ENCODE measurements around the gene GRIA3.

The GRIA3 gene

DNA sequence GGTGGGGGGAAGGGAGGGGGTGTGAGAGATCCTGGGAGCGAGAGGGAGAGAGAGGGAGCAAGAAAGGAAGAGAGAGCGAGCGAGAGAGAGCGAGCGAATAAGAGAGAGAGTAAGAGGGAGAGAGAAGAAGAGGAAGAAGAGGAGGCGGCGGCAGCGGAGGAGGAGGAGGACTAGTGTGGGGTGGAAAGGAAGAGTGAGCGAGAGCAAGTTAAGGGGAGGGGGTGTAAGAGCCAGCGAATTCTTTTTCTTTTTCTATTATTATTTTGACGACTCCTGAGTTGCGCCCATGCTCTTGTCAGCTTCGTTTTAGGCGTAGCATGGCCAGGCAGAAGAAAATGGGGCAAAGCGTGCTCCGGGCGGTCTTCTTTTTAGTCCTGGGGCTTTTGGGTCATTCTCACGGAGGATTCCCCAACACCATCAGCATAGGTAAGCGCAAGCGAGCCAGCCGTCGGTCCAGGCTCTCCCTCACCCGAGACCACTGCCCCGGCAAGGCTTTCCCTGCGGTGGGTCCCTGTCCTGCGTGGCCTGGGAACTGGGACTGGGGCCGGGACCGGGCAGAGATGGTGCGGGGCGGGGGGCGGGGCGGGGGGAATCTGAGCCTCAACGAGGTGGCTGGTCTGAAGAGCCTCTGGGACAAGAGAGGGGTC is at the start of gene GRIA3:
Gene GRIA3, plus strand, starts transcription at position 60 of the 647 bp plus-strand sequence. Its CDS starts 258 bp downstream, at position 318.
- ATAC-seq (ENCODE audit: low read depth) (no peak; the same call in 2 of the 3 replicates), DNase-seq (ENCODE audit: low spot score) (no peak)
- Histone ChIP-seq H3K36me3 (ENCODE audit: low read depth) (no peaks in the 10 kb centered on the region), H3K9me3 (ENCODE audit: severe bottlenecking) (no peaks in the 10 kb centered on the region), H3K4me1 (ENCODE audit: insufficient read depth, poor library complexity, severe bottlenecking) (no peaks in the 10 kb centered on the region), H3K27ac (ENCODE audit: poor library complexity, severe bottlenecking) (no peak within 1 kb of the TSS), H3K27me3 (ENCODE audit: insufficient read depth, poor library complexity, severe bottlenecking) (peaks cover 11% of the 10 kb centered on the region), H3K4me3 (ENCODE audit: severe bottlenecking) (no peak within 1 kb of the TSS)
- TF ChIP-seq, protein P1, sequence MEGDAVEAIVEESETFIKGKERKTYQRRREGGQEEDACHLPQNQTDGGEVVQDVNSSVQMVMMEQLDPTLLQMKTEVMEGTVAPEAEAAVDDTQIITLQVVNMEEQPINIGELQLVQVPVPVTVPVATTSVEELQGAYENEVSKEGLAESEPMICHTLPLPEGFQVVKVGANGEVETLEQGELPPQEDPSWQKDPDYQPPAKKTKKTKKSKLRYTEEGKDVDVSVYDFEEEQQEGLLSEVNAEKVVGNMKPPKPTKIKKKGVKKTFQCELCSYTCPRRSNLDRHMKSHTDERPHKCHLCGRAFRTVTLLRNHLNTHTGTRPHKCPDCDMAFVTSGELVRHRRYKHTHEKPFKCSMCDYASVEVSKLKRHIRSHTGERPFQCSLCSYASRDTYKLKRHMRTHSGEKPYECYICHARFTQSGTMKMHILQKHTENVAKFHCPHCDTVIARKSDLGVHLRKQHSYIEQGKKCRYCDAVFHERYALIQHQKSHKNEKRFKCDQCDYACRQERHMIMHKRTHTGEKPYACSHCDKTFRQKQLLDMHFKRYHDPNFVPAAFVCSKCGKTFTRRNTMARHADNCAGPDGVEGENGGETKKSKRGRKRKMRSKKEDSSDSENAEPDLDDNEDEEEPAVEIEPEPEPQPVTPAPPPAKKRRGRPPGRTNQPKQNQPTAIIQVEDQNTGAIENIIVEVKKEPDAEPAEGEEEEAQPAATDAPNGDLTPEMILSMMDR (IDR thresholded peaks at IDR 0.05; ENCODE audit: poor library complexity, severe bottlenecking), result no peak

DNA sequence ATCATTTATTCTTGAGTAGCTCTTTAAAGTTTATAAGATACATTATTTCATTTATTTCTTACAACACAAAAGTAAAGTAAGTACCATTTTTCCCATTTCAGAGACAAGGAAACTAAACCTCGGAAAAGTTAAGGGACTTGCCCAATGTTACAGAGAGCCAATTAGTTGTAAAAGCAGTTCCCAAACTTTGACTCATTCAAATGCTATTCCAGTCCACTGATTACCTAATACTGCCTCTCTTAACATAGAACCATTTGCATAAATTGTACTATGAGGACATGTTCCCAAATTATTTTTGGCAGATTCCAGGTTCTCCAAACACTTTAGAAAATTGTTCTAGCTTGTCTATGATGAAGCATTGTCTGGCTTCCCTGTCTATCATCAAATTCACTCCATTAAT is 45.6 kb upstream of the GRIA3 start:
- H3K36me3 ChIP-seq (ENCODE audit: low read depth), result no peaks in the 10 kb centered on the region

DNA sequence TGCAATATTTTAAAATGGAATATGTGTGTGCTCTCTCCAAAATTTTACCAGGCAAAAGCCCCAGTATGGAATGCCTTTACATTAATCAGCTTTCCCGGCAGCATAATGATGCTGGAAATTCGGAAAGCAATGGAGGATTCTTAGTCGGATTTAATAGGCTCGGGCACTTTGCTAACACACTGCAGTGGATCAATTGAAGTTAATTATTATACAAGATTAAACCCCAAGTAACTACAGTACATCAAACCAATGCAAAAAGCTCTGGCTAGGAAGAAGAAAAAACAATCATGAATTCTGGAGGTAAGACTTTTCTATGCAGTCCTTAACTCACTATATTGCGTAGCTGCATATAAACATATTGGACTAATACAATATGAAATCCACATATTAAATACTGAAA is 43.6 kb upstream of the GRIA3 start:
- H3K27ac ChIP-seq (ENCODE audit: poor library complexity, severe bottlenecking), result no peak overlapping the region

More for the DNA sequence above, 45.6 kb upstream of the GRIA3 start:
- Histone ChIP-seq H3K9me3 (ENCODE audit: severe bottlenecking) (no peaks in the 10 kb centered on the region), H3K4me3 (ENCODE audit: severe bottlenecking) (no peak overlapping the region), H3K27ac (ENCODE audit: poor library complexity, severe bottlenecking) (no peak overlapping the region), H3K27me3 (ENCODE audit: insufficient read depth, poor library complexity, severe bottlenecking) (no peaks in the 10 kb centered on the region), H3K4me1 (ENCODE audit: insufficient read depth, poor library complexity, severe bottlenecking) (no peaks in the 10 kb centered on the region)
- no peak for ATAC-seq (ENCODE audit: low read depth)
- no peak for DNase-seq (ENCODE audit: low spot score)
- TF ChIP-seq, protein P1 (IDR thresholded peaks at IDR 0.05; ENCODE audit: poor library complexity, severe bottlenecking), result no peak

DNA sequence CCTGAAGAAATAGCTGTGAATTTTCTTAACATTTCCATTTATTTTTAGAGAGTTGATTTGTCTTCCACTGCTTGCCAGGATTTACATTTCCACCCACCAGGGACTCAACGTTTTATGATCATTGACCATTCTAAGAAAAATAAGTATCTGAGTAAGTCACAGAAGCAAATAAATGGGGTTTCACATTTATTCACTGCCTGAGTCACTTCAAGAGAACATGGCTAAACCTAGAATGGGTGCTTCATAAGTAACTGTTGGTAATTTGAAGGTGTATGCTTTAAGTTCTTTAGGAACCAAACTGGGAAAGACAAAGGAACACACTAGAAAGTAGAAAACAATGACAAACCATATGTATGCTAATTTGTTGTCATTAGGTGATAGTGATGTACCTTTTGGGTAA is 43.2 kb upstream of the GRIA3 start:
- TF ChIP-seq, protein P1 (IDR thresholded peaks at IDR 0.05; ENCODE audit: poor library complexity, severe bottlenecking), result no peak
- Histone ChIP-seq H3K9me3 (ENCODE audit: severe bottlenecking) (no peaks in the 10 kb centered on the region), H3K27me3 (ENCODE audit: insufficient read depth, poor library complexity, severe bottlenecking) (no peaks in the 10 kb centered on the region), H3K27ac (ENCODE audit: poor library complexity, severe bottlenecking) (no peak overlapping the region), H3K4me1 (ENCODE audit: insufficient read depth, poor library complexity, severe bottlenecking) (no peaks in the 10 kb centered on the region), H3K4me3 (ENCODE audit: severe bottlenecking) (no peak overlapping the region), H3K36me3 (ENCODE audit: low read depth) (no peaks in the 10 kb centered on the region)
- ATAC-seq (ENCODE audit: low read depth), result no peak
- no peak for DNase-seq (ENCODE audit: low spot score)

More for the DNA sequence above, 43.6 kb upstream of the GRIA3 start:
- ATAC-seq (ENCODE audit: low read depth), result no peak
- Histone ChIP-seq H3K4me1 (ENCODE audit: insufficient read depth, poor library complexity, severe bottlenecking) (no peaks in the 10 kb centered on the region), H3K27me3 (ENCODE audit: insufficient read depth, poor library complexity, severe bottlenecking) (no peaks in the 10 kb centered on the region), H3K9me3 (ENCODE audit: severe bottlenecking) (no peaks in the 10 kb centered on the region), H3K36me3 (ENCODE audit: low read depth) (no peaks in the 10 kb centered on the region), H3K4me3 (ENCODE audit: severe bottlenecking) (no peak overlapping the region)
- DNase-seq (ENCODE audit: low spot score), result no peak
- TF ChIP-seq, protein P1 (IDR thresholded peaks at IDR 0.05; ENCODE audit: poor library complexity, severe bottlenecking), result no peak

DNA sequence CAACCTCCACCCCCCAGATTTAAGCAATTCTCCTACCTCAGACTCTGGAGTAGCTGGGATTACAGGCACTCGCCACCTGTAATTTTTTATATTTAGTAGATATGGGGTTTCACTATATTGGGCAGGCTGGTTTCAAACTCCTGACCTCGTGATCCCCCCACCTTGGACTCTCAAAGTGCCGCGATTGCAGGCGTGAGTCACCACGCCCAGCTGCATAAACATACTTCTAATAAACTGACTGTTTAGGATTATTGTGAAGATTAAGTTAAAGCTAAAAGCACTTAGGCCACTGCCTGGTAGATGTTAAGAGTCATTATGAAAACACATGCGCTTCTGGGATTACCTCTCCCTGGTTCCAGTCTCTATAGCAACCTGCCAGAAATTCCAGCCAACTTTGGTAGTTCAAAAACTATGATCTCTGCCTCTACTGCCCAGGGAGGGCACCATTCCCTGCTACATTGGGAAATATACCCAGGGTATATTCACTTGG is 30.2 kb upstream of the GRIA3 start:
- no peaks in the 10 kb centered on the region for H3K9me3 ChIP-seq (ENCODE audit: severe bottlenecking)
- no peak overlapping the region for H3K27ac ChIP-seq (ENCODE audit: poor library complexity, severe bottlenecking)
- no peaks in the 10 kb centered on the region for H3K36me3 ChIP-seq (ENCODE audit: low read depth)
- H3K4me1 ChIP-seq (ENCODE audit: insufficient read depth, poor library complexity, severe bottlenecking), result no peaks in the 10 kb centered on the region
- no peaks in the 10 kb centered on the region for H3K27me3 ChIP-seq (ENCODE audit: insufficient read depth, poor library complexity, severe bottlenecking)
- no peak for DNase-seq (ENCODE audit: low spot score)
- TF ChIP-seq, protein P1 (IDR thresholded peaks at IDR 0.05; ENCODE audit: poor library complexity, severe bottlenecking), result no peak
- no peak for ATAC-seq (ENCODE audit: low read depth)
- H3K4me3 ChIP-seq (ENCODE audit: severe bottlenecking), result no peak overlapping the region
